HCT116 (cell line): Measurements from ENCODE around the gene TEAD2.

ENCODE experiments used
- CBX3 ChIP-seq: IDR thresholded peaks from 2 replicates; pipeline ENCODE4 v1.6.1; 2012; ENCODE audit warnings: low read depth
- EGR1 ChIP-seq: IDR thresholded peaks from 2 replicates; pipeline ENCODE4 v1.6.1; 2012; ENCODE audit warnings: low read depth
- EZH2 ChIP-seq: fragments of 200-600 bp; sonication (generic); IDR thresholded peaks from 2 replicates; pipeline ENCODE4 v1.6.1; 2017; ENCODE audit warnings: antibody characterized with exemption, mixed run types
- EZH2phosphoT487 ChIP-seq: fragments of 200-600 bp; IDR thresholded peaks from 2 replicates; pipeline ENCODE4 v1.6.1; 2018; ENCODE audit warnings: antibody characterized with exemption, borderline replicate concordance
- JUND ChIP-seq: IDR thresholded peaks from 2 replicates; pipeline ENCODE4 v1.6.1; 2012
- POLR2A ChIP-seq: IDR thresholded peaks from 2 replicates; pipeline ENCODE4 v1.7.0; 2011; ENCODE audit warnings: borderline replicate concordance; ENCODE audit not compliant: insufficient read depth, insufficient read length; ENCODE audit errors: extremely low read depth
- POLR2AphosphoS5 ChIP-seq: IDR thresholded peaks from 2 replicates; pipeline ENCODE4 v1.6.1; 2011; ENCODE audit warnings: mild to moderate bottlenecking, low read depth, low read length, moderate library complexity
- RAD21 ChIP-seq: IDR thresholded peaks from 2 replicates; pipeline ENCODE4 v1.6.1; 2012; ENCODE audit warnings: low read depth, mild to moderate bottlenecking
- YY1 ChIP-seq: IDR thresholded peaks from 2 replicates; pipeline ENCODE4 v1.6.1; 2011; ENCODE audit warnings: low read length, low read depth, moderate library complexity, mild to moderate bottlenecking; ENCODE audit not compliant: insufficient replicate concordance; ENCODE audit errors: extremely low read depth
- ZNF274 ChIP-seq: fragments of 200-500 bp; sonication (Bioruptor generic); IDR thresholded peaks from 2 replicates; pipeline ENCODE4 v1.6.1; 2014; ENCODE audit warnings: mild to moderate bottlenecking, low read depth, low read length, inconsistent platforms
- TF ChIP-seq, protein P1 (sequence below): IDR thresholded peaks from 2 replicates; pipeline ENCODE4 v1.6.1; 2012
- TF ChIP-seq, protein P2 (sequence below), 3 experiments: fragments of 200-600 bp in 1 of 3; sonication (generic) in 1 of 3; IDR thresholded peaks in 2 of 3; conservative IDR thresholded peaks in 1 of 3; 2 replicates each; pipeline ENCODE4 v1.5.1; 2012 to 2017; ENCODE audit warnings: low read depth in 2 of 3, low read length in 2 of 3, antibody characterized with exemption in 1 of 3, borderline replicate concordance in 1 of 3, control low read depth in 1 of 3, mild to moderate bottlenecking in 1 of 3, mixed read lengths in 1 of 3, mixed run types in 1 of 3, moderate library complexity in 1 of 3; ENCODE audit not compliant: insufficient read depth in 1 of 3
- TF ChIP-seq, protein P3 (sequence below): IDR thresholded peaks from 2 replicates; pipeline ENCODE4 v1.6.1; 2012; ENCODE audit warnings: low read depth

DNA sequence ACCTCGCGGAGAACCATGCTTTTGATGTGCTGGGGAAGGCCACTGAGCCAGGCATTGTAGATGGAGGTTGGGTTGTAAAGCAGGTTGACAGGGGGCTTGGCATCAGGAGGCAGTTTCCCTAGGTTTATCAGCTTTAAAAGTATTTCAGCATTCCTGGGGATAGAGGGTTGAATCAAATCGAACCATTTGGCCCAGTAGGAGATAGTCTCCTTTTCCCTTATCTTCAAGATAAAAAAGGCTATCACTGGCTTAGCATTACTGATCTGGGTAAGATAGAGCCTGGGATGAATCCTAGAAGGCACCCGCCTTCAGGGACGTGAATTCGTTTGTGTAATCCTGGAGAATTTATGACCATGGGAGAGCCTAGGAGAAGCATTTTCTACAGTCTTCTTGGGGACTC, 67.8 kb downstream of the TEAD2 start:
- TF ChIP-seq, protein P1, sequence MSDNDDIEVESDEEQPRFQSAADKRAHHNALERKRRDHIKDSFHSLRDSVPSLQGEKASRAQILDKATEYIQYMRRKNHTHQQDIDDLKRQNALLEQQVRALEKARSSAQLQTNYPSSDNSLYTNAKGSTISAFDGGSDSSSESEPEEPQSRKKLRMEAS, result no peak
- TF ChIP-seq, protein P2, sequence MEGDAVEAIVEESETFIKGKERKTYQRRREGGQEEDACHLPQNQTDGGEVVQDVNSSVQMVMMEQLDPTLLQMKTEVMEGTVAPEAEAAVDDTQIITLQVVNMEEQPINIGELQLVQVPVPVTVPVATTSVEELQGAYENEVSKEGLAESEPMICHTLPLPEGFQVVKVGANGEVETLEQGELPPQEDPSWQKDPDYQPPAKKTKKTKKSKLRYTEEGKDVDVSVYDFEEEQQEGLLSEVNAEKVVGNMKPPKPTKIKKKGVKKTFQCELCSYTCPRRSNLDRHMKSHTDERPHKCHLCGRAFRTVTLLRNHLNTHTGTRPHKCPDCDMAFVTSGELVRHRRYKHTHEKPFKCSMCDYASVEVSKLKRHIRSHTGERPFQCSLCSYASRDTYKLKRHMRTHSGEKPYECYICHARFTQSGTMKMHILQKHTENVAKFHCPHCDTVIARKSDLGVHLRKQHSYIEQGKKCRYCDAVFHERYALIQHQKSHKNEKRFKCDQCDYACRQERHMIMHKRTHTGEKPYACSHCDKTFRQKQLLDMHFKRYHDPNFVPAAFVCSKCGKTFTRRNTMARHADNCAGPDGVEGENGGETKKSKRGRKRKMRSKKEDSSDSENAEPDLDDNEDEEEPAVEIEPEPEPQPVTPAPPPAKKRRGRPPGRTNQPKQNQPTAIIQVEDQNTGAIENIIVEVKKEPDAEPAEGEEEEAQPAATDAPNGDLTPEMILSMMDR (IDR thresholded peaks at IDR 0.05 in 2 of 3, conservative IDR thresholded peaks at IDR 0.05 in 1 of 3; ENCODE audit: borderline replicate concordance in 1 of 3, insufficient read depth in 1 of 3, low read depth in 2 of 3, low read length in 2 of 3), result no peak
- TF ChIP-seq JUND (no peak), CBX3 (no peak), EGR1 (no peak), POLR2A (no peak), POLR2AphosphoS5 (no peak), EZH2phosphoT487 (no peak), RAD21 (no peak), YY1 (no peak), EZH2 (no peak), ZNF274 (no peak)
- TF ChIP-seq, protein P3, sequence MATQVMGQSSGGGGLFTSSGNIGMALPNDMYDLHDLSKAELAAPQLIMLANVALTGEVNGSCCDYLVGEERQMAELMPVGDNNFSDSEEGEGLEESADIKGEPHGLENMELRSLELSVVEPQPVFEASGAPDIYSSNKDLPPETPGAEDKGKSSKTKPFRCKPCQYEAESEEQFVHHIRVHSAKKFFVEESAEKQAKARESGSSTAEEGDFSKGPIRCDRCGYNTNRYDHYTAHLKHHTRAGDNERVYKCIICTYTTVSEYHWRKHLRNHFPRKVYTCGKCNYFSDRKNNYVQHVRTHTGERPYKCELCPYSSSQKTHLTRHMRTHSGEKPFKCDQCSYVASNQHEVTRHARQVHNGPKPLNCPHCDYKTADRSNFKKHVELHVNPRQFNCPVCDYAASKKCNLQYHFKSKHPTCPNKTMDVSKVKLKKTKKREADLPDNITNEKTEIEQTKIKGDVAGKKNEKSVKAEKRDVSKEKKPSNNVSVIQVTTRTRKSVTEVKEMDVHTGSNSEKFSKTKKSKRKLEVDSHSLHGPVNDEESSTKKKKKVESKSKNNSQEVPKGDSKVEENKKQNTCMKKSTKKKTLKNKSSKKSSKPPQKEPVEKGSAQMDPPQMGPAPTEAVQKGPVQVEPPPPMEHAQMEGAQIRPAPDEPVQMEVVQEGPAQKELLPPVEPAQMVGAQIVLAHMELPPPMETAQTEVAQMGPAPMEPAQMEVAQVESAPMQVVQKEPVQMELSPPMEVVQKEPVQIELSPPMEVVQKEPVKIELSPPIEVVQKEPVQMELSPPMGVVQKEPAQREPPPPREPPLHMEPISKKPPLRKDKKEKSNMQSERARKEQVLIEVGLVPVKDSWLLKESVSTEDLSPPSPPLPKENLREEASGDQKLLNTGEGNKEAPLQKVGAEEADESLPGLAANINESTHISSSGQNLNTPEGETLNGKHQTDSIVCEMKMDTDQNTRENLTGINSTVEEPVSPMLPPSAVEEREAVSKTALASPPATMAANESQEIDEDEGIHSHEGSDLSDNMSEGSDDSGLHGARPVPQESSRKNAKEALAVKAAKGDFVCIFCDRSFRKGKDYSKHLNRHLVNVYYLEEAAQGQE, result no peak
